ENCODE results near the gene EI24. TPM values are rescaled to one million over a fixed set of nuclear protein-coding genes. Genes with fewer than 3 reads are reported as not detected.

Gene EI24
- total RNA-seq, 1 donor from 2014 or later = 42.6 TPM

DNA sequence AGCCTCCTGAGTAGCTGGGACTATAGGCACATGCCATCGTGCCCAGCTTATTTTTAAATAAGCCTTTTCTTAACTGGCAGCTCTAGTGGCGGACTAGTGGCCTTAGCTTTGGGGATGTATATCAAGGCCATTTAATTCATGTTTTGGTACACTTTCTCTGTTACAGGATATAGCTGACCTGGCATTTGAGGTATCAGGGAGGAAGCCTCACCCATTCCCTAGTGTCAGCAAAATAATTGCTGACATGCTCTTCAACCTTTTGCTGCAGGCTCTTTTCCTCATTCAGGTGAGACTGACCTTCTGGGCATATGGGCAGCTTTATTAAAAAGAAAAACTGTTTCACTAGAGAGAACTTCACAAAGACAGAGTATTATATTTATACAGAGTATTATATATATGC lies 9.5 kb downstream of the EI24 start:
- intact Hi-C loops (cut with micrococcal nuclease) = no loop called here

DNA sequence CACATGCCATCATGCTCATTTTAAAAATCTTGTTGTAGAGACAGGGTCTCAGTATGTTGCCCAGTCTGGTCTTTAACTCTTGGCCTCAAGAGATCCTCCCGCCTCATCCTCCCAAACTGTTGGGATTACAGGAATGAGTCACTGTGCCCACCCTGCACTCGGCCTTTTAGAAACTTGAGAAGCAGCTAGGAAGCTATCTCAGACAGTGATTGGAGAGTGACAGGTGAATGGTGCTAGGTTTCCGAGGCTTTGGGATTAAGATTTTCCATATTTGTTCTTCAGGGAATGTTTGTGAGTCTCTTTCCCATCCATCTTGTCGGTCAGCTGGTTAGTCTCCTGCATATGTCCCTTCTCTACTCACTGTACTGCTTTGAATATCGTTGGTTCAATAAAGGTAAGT lies 10.5 kb downstream of the EI24 start:
- intact Hi-C loops (cut with micrococcal nuclease) = no loop called here

DNA sequence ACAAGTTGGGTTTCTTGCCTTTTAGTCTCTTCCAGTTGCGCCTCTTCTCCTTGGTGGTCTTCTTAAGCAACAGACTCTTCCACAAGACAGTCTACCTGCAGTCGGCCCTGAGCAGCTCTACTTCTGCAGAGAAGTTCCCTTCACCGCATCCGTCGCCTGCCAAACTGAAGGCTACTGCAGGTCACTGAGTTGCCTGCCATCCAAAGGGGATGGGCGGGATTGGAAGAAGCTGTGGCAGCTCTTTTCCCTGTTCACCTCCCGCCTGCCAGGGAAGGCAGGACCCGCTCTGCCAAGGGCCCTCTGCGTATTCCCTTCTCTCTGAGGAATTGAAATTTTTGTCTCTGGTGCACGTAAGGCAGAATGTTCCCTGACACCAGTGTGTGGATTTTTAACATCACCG lies 14.2 kb downstream of the EI24 start:
- intact Hi-C loops (cut with micrococcal nuclease) = no loop called here

DNA sequence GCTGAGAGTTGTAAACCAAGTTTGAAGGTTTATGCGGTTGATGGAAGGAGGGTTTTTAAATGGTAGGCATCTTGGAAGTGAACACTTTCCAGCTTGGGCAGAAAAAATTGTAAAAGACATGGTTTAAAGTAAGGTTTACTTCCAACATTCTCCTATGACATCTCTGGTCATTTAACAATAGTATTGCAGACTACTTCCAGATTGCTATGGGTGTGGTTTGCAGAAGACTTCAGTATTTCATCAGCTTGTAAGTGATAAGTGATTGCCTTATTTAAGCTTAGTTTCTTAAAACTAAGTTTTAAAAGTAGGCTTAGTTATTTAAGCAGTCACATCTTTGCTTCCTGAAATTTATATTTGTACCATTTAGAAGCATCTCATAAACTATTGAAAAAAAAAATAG lies 16.2 kb downstream of the EI24 start:
- intact Hi-C loops (cut with micrococcal nuclease) = no loop called here

DNA sequence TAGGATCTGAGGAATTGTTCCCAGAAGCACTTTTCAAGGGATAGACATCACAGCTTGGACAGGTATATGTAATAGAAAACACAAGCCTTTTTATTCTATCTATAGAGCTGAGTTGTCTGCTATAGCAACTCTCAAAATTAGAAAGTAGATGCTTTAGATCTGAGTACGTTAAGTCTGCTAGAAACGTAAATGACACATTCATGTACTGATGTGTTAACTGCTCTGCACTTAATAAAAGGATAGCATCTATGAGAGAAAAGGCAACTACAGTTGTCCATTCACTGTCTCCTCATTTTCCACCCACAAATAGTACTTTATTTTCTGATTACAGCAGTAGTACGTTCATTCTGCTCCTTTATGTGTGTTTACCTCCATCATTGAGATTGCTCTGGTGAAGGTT lies 17.3 kb downstream of the EI24 start:
- intact Hi-C loops (cut with micrococcal nuclease) = no loop called here

DNA sequence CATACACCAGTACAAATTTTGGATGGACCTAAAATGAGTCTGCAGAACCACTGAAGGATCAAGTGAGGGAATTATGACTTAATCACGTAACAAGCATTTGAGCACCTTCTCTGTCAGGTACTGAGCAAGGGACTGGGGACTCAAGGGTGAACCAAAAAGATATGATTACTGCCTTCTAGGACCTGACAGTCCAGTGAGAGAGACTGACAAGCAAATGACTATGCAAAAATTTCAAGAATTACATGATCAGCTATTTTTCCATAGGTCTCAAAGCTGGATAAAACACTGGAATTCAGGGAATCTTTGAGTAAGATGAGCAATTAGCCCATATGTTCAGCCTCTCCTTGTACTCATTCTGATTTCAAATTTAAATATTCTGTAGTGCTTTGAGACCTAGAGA lies 18.2 kb downstream of the EI24 start:
- intact Hi-C loops (cut with micrococcal nuclease) = no loop called here

DNA sequence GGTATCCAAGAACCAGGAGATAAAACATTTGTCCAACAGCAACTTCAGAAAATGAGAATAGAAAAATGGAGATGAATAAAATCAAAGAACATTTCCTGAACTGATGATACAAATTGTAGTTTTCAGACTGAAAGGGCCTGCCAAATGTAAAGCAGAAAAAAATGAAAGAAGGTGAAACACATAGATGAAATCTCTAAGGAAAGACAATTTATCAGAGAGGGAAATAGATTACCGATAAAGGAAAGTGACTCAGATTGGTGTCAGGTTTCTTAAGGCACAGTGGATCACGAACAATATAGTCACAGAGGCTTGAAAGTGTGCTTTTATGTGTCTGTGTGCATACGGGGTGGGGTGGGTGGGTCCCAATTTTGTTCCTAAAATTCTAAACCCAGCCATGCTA lies 19.2 kb downstream of the EI24 start:
- intact Hi-C loops (cut with micrococcal nuclease) = no loop called here

DNA sequence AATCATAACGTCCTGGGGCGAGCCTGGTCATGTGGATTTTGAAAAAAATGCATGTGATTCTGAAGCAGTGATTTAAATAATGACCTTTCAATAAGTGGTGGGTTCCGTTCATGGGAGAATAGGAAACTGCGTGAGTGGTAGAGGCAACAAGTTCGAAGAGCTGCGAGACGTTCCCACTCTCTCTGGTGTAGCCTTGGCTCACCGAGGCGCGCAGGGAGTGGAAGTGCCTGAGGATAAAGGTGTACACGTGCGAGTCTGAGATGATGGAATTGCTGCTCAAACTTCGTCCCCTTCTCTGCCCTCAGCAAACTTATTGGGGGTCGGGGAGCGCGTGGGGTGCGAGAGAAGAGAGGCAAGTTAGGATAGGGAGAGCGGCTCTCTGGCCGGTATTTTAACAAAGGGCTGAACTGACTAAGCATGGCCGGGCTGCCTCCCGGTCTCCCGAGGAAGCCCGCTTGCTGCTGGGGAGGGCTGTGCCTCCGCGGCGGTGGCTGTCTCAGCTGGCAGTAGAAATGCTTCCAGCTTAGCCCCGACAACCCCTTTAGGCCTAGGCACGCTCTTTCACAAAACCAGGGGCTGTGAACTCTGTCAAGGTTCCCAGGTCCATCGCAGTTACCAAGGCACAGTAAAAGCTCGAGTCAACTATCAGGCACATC lies 22.5 kb downstream of the EI24 start:
- intact Hi-C loops (cut with micrococcal nuclease) = loop anchor here (1.0 kb wide), 7 partner anchors 22 to 678 kb away; partner anchors contain the start of genes CHEK1, EI24, FAM118B and FOXRED1

DNA sequence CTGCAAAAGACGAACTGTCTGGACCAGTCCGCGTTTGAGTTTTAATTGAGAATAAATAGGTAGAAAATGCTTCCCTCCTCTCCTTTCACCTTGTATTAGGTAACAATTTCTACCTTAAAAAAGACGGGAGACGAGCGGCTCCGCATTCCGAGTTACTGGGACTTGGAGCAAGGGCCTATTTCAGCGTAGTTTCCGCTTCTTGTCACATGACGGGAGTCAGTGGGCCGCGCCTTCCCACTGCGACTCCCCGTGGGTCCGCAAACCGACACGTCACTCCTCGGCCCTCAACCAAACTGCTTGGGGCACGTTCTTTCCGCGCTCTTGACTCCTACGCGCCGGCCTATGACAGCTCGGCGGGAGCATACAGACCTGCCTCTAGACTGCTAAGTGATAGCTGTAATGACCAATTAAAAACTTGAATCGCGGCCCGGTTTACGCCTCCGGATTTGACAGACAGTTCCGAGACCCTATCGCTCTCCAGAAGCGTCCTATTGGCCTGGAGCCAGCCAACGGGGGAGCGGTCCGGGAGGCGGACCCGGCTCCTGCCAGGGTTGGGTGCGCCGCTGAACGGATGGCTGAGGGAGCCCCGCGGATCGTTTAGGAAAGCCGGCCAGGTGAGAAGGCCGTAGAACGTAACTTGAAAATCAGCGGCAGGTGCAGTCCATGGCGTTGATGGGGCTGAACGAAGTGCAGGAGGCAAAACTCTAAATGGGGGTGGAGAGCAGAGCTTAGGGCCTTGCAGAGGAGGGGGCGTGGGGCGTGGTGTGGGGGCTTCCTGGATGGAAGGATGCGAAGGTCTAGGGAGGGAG lies 23.2 kb downstream of the EI24 start, which contains the start of gene STT3A:
TSS of gene STT3A (plus strand) at position 548 of the 809 bp plus-strand sequence. CDS start 3,064 bp downstream, outside the sequence.
- intact Hi-C loops (cut with micrococcal nuclease) = loop anchor here (1.0 kb wide), 7 partner anchors 23 to 677 kb away; partner anchors contain the start of genes CHEK1, EI24, FAM118B and FOXRED1

DNA sequence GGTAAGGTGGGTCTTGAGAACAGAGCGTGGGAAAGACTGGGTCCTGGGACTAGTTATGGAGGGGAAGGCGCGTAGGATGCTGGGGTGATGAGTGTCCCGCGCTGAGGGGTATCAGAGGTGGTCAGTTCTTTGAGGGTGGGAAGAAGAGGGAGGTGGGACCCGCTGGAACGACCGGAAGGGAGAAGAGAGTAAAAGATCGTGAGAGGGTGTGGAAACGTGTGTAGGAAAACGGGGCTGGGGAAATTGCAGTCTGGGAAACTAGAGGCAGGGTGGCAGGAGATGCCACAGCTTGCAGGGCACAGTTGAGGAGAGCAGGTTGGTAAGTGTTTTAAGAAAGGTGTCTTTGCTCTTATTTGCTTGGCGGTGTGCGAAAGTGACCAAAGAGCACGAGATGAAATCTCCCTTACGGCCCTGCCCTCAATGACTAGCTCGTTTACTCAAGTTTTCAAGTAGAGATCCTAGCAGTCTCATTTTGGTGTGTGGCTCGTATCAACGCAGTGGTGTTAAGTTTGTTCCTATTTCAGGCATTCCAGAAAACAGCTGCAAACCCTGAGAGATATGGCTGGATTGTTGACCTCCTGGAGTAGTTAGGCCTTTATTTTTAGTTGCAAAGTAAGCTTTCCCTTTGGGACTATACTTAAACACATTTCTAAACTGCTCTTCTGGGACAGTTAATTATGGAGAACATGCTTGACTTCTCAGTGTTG lies 24.0 kb downstream of the EI24 start:
- intact Hi-C loops (cut with micrococcal nuclease) = no loop called here

DNA sequence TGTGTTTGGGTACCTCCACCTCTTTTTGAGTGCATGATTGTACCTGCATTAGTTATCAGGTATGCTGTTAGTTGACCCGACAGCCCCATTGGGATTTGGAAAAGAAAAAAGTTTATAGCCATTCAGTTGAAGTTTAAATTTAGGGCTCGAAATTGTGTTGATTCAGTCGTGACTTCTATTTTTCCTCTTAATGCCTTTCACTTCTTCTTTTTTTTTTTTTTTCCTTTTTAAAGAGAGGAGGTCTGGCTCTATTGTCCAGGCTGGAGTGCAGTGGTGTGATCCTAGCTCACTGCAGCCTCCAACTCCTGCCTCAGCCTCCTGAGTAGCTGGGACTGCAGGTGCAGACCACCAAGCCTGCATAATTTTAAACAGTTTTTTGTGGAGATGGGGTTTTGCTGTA lies 25.7 kb downstream of the EI24 start:
- intact Hi-C loops (cut with micrococcal nuclease) = no loop called here

DNA sequence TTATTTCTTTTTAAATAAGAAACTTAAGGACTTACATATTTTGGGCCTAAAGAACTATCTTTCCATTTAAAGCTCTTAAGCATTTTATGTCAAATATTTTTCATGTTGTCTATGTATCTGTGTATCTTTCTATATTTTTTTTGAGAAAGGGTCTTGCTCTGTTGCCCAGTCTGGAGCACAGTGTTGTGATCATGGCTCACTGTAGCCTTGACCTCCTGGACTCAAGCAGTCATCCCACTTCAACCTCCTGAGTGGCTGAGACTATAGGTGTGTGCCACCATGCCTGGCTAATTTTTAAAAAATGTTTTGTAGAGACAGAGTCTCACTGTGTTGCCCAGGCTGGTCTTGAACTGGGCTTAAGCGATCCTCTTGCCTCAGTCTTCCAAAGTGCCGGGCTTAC lies 31.4 kb downstream of the EI24 start:
- intact Hi-C loops (cut with micrococcal nuclease) = no loop called here

DNA sequence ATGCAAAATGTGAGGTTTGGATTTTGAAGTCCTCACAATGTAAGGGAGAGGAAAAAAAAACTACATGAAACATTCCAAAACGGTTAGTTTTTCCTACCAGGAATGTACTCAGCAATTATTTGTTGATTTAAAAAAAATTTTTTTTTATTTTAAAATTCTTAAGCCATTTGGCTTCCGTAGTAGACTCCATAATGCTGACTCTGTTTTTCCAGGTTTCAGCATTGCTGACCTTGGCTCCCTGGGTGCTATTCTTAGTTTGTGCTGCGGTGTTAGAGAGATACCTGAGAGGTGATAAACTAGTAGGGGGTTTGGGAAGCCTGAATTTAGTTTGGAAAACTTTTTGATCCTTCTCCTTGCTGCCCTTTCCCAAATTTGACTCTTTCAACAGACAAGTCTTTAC lies 33.9 kb downstream of the EI24 start:
- intact Hi-C loops (cut with micrococcal nuclease) = no loop called here

DNA sequence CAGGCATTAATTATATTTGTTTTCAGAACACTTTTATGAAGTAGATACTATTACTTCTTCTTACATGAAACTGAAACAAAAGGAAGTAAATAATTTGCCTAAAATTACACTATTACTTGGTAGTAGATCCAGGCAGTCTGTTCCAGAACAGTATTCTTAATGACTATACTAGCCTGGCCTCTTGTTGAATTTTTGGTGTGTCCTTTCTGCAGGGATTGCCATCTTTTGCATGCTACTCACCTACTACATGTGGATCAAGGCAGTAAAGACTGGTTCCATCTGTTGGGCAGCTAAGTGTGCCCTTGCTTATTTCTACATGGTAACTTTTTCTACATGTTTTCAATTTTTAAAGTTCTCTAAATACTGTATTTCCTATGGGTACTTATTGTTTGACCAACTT lies 36.1 kb downstream of the EI24 start:
- intact Hi-C loops (cut with micrococcal nuclease) = no loop called here

DNA sequence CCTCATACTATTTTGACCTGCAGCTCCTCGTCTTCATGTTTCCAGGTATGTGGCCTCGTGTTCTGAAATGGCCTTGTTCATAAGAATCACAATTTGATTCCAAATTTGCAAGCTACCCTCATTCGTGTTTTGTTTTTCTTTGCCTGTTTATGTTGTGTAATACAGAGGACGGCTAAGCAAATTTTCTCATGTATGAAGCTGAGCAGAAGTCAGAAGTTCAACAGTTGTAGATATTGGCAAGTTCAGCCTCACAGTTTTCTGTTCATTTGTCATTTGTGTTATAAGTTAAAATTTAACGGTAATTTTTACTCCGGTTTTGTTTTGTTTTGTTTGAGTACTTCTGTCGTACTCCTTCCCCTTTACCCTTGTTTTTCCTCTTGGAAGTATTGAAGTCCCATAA lies 40.3 kb downstream of the EI24 start:
- intact Hi-C loops (cut with micrococcal nuclease) = no loop called here

DNA sequence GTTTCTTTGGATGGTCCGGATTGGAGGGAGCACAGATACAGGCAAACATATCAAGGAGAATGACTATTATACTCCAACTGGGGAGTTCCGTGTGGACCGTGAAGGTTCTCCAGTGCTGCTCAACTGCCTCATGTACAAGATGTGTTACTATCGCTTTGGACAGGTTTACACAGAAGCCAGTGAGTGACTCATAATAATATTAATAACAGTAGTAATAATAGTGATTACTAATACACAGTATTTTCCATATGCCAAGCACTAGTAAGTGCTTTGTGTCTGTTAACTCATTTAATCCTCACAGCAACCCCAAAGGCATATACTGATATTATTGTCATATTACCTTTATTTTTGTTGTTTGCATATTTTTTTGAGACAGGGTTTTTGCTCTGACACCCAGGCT lies 49.1 kb downstream of the EI24 start:
- intact Hi-C loops (cut with micrococcal nuclease) = no loop called here

DNA sequence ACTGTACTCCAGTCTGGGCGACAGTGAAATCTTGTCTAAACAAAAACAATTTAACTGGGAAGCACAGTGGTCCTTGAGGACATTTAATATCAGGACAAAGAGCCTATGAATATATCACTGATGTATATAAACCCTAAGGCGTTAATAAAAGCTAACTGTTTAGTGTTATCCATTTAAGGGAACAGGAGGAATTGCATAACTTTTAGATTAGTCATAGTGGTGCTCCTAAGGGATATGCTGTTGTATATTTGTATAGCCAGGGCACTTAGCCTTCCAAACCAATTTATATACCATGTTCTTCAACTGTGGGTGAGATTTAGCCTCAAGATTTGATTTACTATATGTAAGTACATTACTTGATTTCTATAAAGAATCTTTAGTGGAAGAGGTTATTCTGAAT lies 52.7 kb downstream of the EI24 start:
- intact Hi-C loops (cut with micrococcal nuclease) = no loop called here

DNA sequence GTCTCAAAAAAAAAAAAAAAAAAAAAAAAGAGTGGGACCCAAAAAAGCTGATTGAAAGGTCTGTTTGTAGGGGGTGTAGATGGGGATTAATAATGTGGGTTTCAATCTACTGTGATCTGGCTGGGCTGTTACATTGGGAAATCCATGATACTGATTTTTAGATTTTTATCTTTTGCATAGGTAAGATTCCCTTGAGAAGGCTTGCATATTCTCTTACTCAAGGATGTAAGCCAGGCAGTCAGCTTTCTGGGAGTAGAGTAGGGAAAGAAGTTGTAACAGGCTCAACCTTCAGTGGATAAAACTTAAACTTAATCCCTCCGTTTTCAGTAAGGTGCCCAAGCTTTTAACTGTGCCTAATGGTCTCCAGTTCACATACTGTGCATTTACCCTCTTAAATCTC lies 53.8 kb downstream of the EI24 start:
- intact Hi-C loops (cut with micrococcal nuclease) = no loop called here

DNA sequence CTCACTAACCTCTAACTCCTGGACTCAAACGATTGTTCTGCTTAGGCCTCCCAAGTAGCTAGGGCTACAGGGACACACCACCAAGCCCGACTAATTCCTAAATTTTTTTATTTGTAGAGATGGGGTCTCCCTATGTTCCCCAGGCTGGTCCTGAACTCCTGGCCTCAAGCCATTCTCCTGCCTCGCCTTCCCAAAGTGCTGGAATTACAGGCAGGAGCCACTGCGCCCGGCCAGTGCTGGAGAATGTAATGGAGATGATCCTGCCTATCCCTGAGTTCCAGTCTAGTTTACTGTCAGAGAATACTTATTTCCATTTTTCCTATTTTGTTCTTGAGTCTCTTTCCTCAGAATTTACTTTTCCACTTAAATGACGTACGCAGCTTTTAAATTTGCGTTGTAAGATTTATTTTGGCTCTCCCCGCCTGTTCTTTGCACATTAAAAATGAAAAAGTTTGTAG lies 55.5 kb downstream of the EI24 start, which contains the start of gene CHEK1:
TSS of gene CHEK1 (plus strand) at position 408 of the 458 bp plus-strand sequence. CDS start 1,606 bp downstream, outside the sequence.
- intact Hi-C loops (cut with micrococcal nuclease) = loop anchor here (1.0 to 5.0 kb wide), 8 partner anchors 32 to 643 kb away; partner anchors contain the start of genes CDON, EI24, FAM118B and FOXRED1

DNA sequence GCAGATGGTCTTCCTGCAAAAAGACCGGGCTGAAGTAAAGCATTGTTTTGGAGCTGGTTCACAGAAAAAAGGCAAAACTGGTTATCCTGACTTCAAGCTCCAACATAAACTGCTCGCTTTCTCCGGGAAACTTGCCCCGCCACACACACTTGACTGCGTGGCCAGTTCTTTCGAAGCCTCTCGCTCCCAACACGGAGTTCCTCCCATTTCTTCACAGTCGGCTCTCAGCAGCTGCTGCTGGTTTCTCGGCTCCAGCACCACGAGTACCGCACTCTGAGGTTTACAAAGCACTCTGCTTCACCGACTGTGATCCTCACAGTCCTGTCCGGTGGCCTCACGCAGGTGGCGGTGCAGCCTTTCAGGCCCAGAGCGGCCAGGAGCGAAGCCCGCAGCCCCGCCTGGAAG lies 56.0 kb downstream of the EI24 start:
- intact Hi-C loops (cut with micrococcal nuclease) = loop anchor here (1.0 to 5.0 kb wide), 8 partner anchors 33 to 642 kb away; partner anchors contain the start of genes CDON, EI24, FAM118B and FOXRED1

DNA sequence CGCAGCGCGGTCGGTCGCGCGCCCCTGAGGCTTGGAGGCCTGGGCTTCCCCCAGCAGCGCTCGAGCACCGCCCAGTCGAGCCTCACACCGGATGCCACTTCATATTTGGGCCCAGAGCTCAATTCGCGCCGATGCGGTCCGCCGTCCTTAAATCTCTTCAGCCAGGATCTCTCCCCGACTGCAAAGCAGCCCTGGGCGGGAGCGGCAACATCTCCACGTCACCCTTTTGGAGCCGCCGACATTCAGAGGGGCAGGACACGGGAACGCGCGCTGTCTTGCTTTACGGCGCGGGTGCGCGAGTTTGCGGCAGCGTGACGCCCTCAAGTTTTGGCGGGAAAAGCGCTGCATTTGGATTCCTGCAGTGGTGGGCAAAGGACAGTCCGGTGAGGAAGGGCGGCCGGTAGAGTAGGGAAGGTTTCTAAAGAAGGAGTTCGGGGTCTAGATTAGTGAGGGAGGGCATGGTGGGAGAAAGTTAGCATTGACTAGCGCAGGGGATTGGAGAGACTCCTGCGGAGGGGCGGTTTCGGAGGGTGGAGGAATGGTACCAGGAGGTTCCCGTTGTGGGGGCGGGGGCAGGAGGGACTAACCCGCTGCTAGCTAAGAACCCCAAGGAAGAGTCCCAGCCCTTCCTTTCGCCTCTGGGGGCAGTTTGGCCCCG lies 56.5 kb downstream of the EI24 start:
- intact Hi-C loops (cut with micrococcal nuclease) = loop anchor here (1.0 to 5.0 kb wide), 8 partner anchors 33 to 642 kb away; partner anchors contain the start of genes CDON, EI24, FAM118B and FOXRED1

Measured in T-helper 2 cell treated with Interferon-gamma antibody and Interleukin-4, amounts not matched to agents 100 ng/mL and 5 ng/mL, for 36 hours (primary cell).